HEK293 (cell line): ENCODE data around the gene NFKBIL1.

Source experiments
- SP2 ChIP-seq: fragments of 450-650 bp; formaldehyde crosslinking; IDR thresholded peaks from 2 replicates; pipeline ENCODE4 v1.5.1; 2016; ENCODE audit warnings: missing biosample characterization, missing genetic modification characterization
- YY1 ChIP-seq: fragments of 450-650 bp; formaldehyde crosslinking; IDR thresholded peaks from 2 replicates; pipeline ENCODE4 v1.5.1; 2018; ENCODE audit warnings: missing biosample characterization, missing genetic modification characterization
- ZNF274 ChIP-seq, 2 experiments: fragments of 200-500 bp in 1 of 2; fragments of 450-650 bp in 1 of 2; sonication (Bioruptor generic) in 1 of 2; formaldehyde crosslinking in 1 of 2; IDR thresholded peaks; 2 replicates each; pipeline versions ENCODE4 v1.5.1 to v1.6.1; 2014 to 2016; ENCODE audit warnings: borderline replicate concordance in 1 of 2, inconsistent platforms in 1 of 2, low read length in 1 of 2, missing biosample characterization in 1 of 2, missing genetic modification characterization in 1 of 2
- ZNF768 ChIP-seq: fragments of 450-650 bp; formaldehyde crosslinking; IDR thresholded peaks from 2 replicates; pipeline ENCODE4 v1.5.1; 2018; ENCODE audit warnings: missing biosample characterization, mild to moderate bottlenecking, missing genetic modification characterization
- TF ChIP-seq, protein P1 (sequence below): fragments of 450-650 bp; formaldehyde crosslinking; IDR thresholded peaks from 2 replicates; pipeline ENCODE4 v1.5.1; 2016; ENCODE audit warnings: missing biosample characterization, missing genetic modification characterization
- TF ChIP-seq, protein P2 (sequence below): fragments of 450-650 bp; formaldehyde crosslinking; IDR thresholded peaks from 2 replicates; pipeline ENCODE4 v1.5.1; 2017; ENCODE audit warnings: missing biosample characterization, missing genetic modification characterization
- TF ChIP-seq, protein P3 (sequence below): fragments of 450-650 bp; formaldehyde crosslinking; IDR thresholded peaks from 2 replicates; pipeline ENCODE4 v1.5.1; 2016; ENCODE audit warnings: missing biosample characterization, missing genetic modification characterization
- TF ChIP-seq, protein P4 (sequence below): fragments of 450-650 bp; formaldehyde crosslinking; IDR thresholded peaks from 2 replicates; pipeline ENCODE4 v1.5.1; 2016; ENCODE audit warnings: missing biosample characterization, missing genetic modification characterization, low read depth

DNA sequence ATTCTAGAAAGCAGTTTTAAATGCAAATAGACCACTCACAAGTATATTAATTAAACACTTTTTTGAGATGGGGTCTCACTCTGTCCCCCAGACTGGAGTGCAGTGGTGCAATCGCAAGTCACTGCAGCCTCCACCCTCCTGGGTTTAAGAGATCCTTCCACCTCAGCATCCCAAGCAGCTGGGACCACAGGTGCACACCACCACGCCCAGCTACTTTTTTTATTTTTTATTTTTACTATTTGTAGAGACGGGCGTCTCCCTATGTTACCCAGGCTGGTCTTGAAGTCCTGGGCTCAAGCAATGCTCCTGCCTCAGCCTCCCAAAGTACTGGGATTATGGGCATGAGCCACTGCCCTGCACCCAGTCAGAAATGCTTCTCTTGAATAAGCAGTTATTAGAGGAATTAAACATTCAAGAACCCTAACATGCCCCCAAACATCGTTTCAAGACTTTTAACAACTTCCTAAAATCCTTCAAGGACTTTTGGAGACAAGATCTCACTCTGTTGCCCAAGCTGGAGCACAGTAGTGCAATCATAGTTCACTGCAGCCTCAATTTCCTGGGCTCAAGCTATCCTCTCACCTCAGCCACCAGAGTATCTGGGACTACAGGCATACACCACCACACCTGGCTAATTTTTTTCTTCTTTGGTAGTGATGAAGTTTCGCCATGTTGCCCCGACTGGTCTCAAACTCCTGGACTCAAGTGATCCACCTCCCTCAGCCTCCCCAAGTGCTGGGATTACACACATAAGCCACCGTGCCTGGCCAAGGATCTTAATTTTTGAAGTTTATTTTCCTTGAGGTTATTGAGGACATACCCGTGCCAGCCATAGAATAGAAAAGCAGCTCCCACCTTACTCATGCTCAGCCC lies 15.4 kb upstream of the NFKBIL1 start:
- TF ChIP-seq, protein P1, sequence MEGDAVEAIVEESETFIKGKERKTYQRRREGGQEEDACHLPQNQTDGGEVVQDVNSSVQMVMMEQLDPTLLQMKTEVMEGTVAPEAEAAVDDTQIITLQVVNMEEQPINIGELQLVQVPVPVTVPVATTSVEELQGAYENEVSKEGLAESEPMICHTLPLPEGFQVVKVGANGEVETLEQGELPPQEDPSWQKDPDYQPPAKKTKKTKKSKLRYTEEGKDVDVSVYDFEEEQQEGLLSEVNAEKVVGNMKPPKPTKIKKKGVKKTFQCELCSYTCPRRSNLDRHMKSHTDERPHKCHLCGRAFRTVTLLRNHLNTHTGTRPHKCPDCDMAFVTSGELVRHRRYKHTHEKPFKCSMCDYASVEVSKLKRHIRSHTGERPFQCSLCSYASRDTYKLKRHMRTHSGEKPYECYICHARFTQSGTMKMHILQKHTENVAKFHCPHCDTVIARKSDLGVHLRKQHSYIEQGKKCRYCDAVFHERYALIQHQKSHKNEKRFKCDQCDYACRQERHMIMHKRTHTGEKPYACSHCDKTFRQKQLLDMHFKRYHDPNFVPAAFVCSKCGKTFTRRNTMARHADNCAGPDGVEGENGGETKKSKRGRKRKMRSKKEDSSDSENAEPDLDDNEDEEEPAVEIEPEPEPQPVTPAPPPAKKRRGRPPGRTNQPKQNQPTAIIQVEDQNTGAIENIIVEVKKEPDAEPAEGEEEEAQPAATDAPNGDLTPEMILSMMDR (tag by site-specific recombination) = no peak
- TF ChIP-seq, protein P2, sequence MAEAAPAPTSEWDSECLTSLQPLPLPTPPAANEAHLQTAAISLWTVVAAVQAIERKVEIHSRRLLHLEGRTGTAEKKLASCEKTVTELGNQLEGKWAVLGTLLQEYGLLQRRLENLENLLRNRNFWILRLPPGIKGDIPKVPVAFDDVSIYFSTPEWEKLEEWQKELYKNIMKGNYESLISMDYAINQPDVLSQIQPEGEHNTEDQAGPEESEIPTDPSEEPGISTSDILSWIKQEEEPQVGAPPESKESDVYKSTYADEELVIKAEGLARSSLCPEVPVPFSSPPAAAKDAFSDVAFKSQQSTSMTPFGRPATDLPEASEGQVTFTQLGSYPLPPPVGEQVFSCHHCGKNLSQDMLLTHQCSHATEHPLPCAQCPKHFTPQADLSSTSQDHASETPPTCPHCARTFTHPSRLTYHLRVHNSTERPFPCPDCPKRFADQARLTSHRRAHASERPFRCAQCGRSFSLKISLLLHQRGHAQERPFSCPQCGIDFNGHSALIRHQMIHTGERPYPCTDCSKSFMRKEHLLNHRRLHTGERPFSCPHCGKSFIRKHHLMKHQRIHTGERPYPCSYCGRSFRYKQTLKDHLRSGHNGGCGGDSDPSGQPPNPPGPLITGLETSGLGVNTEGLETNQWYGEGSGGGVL (tag by site-specific recombination) = no peak
- TF ChIP-seq ZNF768 (tag by site-specific recombination) (no peak), ZNF274 (IDR thresholded peaks at IDR 0.05; ENCODE audit: low read length) (no peak), ZNF274 (tag by site-specific recombination; IDR thresholded peaks at IDR 0.05; ENCODE audit: borderline replicate concordance) (no peak), YY1 (tag by site-specific recombination) (no peak), SP2 (tag by site-specific recombination) (no peak)
- TF ChIP-seq, protein P3, sequence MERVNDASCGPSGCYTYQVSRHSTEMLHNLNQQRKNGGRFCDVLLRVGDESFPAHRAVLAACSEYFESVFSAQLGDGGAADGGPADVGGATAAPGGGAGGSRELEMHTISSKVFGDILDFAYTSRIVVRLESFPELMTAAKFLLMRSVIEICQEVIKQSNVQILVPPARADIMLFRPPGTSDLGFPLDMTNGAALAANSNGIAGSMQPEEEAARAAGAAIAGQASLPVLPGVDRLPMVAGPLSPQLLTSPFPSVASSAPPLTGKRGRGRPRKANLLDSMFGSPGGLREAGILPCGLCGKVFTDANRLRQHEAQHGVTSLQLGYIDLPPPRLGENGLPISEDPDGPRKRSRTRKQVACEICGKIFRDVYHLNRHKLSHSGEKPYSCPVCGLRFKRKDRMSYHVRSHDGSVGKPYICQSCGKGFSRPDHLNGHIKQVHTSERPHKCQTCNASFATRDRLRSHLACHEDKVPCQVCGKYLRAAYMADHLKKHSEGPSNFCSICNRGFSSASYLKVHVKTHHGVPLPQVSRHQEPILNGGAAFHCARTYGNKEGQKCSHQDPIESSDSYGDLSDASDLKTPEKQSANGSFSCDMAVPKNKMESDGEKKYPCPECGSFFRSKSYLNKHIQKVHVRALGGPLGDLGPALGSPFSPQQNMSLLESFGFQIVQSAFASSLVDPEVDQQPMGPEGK (tag by site-specific recombination) = no peak
- TF ChIP-seq, protein P4, sequence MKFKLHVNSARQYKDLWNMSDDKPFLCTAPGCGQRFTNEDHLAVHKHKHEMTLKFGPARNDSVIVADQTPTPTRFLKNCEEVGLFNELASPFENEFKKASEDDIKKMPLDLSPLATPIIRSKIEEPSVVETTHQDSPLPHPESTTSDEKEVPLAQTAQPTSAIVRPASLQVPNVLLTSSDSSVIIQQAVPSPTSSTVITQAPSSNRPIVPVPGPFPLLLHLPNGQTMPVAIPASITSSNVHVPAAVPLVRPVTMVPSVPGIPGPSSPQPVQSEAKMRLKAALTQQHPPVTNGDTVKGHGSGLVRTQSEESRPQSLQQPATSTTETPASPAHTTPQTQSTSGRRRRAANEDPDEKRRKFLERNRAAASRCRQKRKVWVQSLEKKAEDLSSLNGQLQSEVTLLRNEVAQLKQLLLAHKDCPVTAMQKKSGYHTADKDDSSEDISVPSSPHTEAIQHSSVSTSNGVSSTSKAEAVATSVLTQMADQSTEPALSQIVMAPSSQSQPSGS (tag by site-specific recombination) = no peak
